GM23338 (cell line): ENCODE measurements around the gene RNASE7.

ENCODE experiments used
- CTCF ChIP-seq, 2 experiments: fragments of 200-600 bp in 1 of 2; sonication (generic) in 1 of 2; conservative IDR thresholded peaks; 2 replicates each; pipeline versions ENCODE4 v1.5.1 to v1.6.1; 2016 to 2017; ENCODE audit warnings: antibody characterized with exemption in 2 of 2, low read depth in 2 of 2, mild to moderate bottlenecking in 2 of 2, moderate library complexity in 1 of 2
- EZH2 ChIP-seq: fragments of 200-600 bp; sonication (generic); IDR thresholded peaks from one replicate; pipeline ENCODE4 v1.8.0; 2017; ENCODE audit warnings: antibody characterized with exemption, mild to moderate bottlenecking, low read depth; ENCODE audit not compliant: unreplicated experiment
- EZH2phosphoT487 ChIP-seq: fragments of 200-600 bp; sonication (generic); IDR thresholded peaks from one replicate; pipeline ENCODE4 v1.8.1; 2018; ENCODE audit warnings: antibody characterized with exemption; ENCODE audit not compliant: unreplicated experiment
- JUNB ChIP-seq: IDR thresholded peaks from one replicate; pipeline ENCODE4 v1.6.1; 2016; ENCODE audit warnings: antibody characterized with exemption; ENCODE audit not compliant: unreplicated experiment
- POLR2AphosphoS5 ChIP-seq: IDR thresholded peaks from 2 replicates; pipeline ENCODE4 v1.6.1; 2016; ENCODE audit warnings: antibody characterized with exemption, low read depth
- REST ChIP-seq: IDR thresholded peaks from one replicate; pipeline ENCODE4 v1.6.1; 2018; ENCODE audit warnings: antibody characterized with exemption; ENCODE audit not compliant: unreplicated experiment
- ZNF114 ChIP-seq: fragments of 250-450 bp; sonication (Bioruptor Pico); IDR thresholded peaks from 2 replicates; pipeline ENCODE4 v1.5.0; 2020; ENCODE audit warnings: mild to moderate bottlenecking, moderate library complexity

- TF ChIP-seq CTCF (conservative IDR thresholded peaks at IDR 0.05; ENCODE audit: low read depth in 2 of 2), result no peak
- peak; percentile 36; the same call in 1 of the 2 replicates for TF ChIP-seq POLR2AphosphoS5
- no peak for TF ChIP-seq EZH2
- TF ChIP-seq JUNB, result no peak
- TF ChIP-seq EZH2phosphoT487, result no peak
- no peak for TF ChIP-seq REST
- TF ChIP-seq ZNF114 (CRISPR knock-in tag), result no peak
Observed at GRCh38 chr14:21069388-21070082, 27.4 kb downstream of the RNASE7 start.
